Astrocyte of the cerebellum (primary cell): Measurements from ENCODE around the gene PCDHB7.
"Not testable (repeated sequence)": the region's sequence is repeated elsewhere in the genome, so short reads cannot be mapped to it uniquely, and the experiment has no call there.

Source experiments
- DNase-seq: peaks from one replicate; pipeline ENCODE4 v3.0.0-alpha.2; 2011; ENCODE audit warnings: low read depth
- H3K4me3 ChIP-seq: 2 replicates; pipeline ENCODE4 v1.5.1; 2011; ENCODE audit warnings: mild to moderate bottlenecking, low read depth, low read length, moderate library complexity
- CTCF ChIP-seq: IDR thresholded peaks from 2 replicates; pipeline ENCODE4 v1.5.1; 2012; ENCODE audit warnings: low read length, low read depth, moderate library complexity, mild to moderate bottlenecking; ENCODE audit errors: missing control alignments
- in situ Hi-C: cut with HindIII; loops from 2 replicates; pipeline ENCODE4 v1.10.0; 2017; ENCODE audit warnings: low sequenced_read_pairs

PCDHB7 gene

GRCh38 chr5:141172381-141173204 lies at the start of gene PCDHB7:
Gene PCDHB7, plus strand, starts transcription at chr5:141172644. Its CDS starts 192 bp downstream, at chr5:141172836.
- TF ChIP-seq CTCF, result peak; percentile 31
- no peak within 1 kb of the TSS for H3K4me3 ChIP-seq
- in situ Hi-C loops, result no loop called here
- no peak for DNase-seq

GRCh38 chr5:141123396-141124135 lies 48.9 kb upstream of the PCDHB7 start:
- DNase-seq, in situ Hi-C loops, H3K4me3 ChIP-seq: not testable (repeated sequence)

- TF ChIP-seq CTCF, result no peak
- H3K4me3 ChIP-seq, result no peak overlapping the region
- no peak for DNase-seq
- in situ Hi-C loops, result no loop called here
Measured at GRCh38 chr5:141127305-141127704, 45.1 kb upstream of the PCDHB7 start.

GRCh38 chr5:141135030-141135717 lies 37.3 kb upstream of the PCDHB7 start, which contains the start of gene PCDHB5:
Gene PCDHB5, plus strand, starts transcription at chr5:141135206. Its CDS starts 229 bp downstream, at chr5:141135435.
- H3K4me3 ChIP-seq, result peak within 1 kb of the TSS; percentile 32
- in situ Hi-C loops, result no loop called here
- peak; percentile 26 for TF ChIP-seq CTCF
- DNase-seq, result no peak

GRCh38 chr5:141135718-141136266 lies 36.7 kb upstream of the PCDHB7 start:
- in situ Hi-C loops, result no loop called here
- H3K4me3 ChIP-seq, result peak overlapping the region; percentile 32
- TF ChIP-seq CTCF, result no peak
- no peak for DNase-seq

GRCh38 chr5:141137346-141137745 lies 35.1 kb upstream of the PCDHB7 start:
- H3K4me3 ChIP-seq, DNase-seq, in situ Hi-C loops: not testable (repeated sequence)

- no peak within 1 kb of the TSS for H3K4me3 ChIP-seq
- no peak for TF ChIP-seq CTCF
- DNase-seq, result no peak
- in situ Hi-C loops, result no loop called here
Measured at GRCh38 chr5:141149812-141150211, 22.6 kb upstream of the PCDHB7 start, which contains the start of gene PCDHB6. Gene PCDHB6, plus strand, starts transcription at chr5:141150057. Its CDS starts 201 bp downstream, at chr5:141150258.
